Neural progenitor cell (in vitro differentiated cells): ENCODE data around the gene PRRT4. TPM values are rescaled to one million over a fixed set of nuclear protein-coding genes. Genes with fewer than 3 reads are reported as not detected.

Source experiments
- DNase-seq: peaks from one replicate; pipeline ENCODE4 v3.0.0-alpha.2; 2016; ENCODE audit warnings: low spot score
- H2AFZ ChIP-seq: fragments of 200-600 bp; sonication (generic); replicated peaks from 2 replicates; pipeline ENCODE4 v1.6.1; 2016; ENCODE audit warnings: antibody characterized with exemption
- H3F3A ChIP-seq: fragments of 200-600 bp; sonication (generic); 2 replicates; pipeline ENCODE4 v1.6.1; 2016; ENCODE audit warnings: antibody characterized with exemption, low read depth
- H3K27ac ChIP-seq: fragments of 200-600 bp; sonication (generic); 2 replicates; pipeline ENCODE4 v1.5.1; 2016; ENCODE audit warnings: mild to moderate bottlenecking
- H3K27me3 ChIP-seq: fragments of 200-600 bp; sonication (generic); 2 replicates; pipeline ENCODE4 v1.6.1; 2016; ENCODE audit warnings: mild to moderate bottlenecking, moderate library complexity
- H3K36me3 ChIP-seq: fragments of 200-600 bp; sonication (generic); 2 replicates; pipeline ENCODE4 v1.5.1; 2016
- H3K4me1 ChIP-seq: fragments of 200-600 bp; sonication (generic); 2 replicates; pipeline ENCODE4 v1.6.1; 2016; ENCODE audit warnings: mixed run types
- H3K4me2 ChIP-seq: fragments of 200-600 bp; sonication (generic); 2 replicates; pipeline ENCODE4 v1.6.1; 2016
- H3K4me3 ChIP-seq: fragments of 200-600 bp; sonication (generic); 2 replicates; pipeline ENCODE4 v1.5.1; 2016
- H3K79me2 ChIP-seq: fragments of 200-600 bp; sonication (generic); 2 replicates; pipeline ENCODE4 v1.6.1; 2016; ENCODE audit warnings: low read depth
- H3K9ac ChIP-seq: fragments of 200-600 bp; sonication (generic); 2 replicates; pipeline ENCODE4 v1.6.1; 2016
- H3K9me3 ChIP-seq: fragments of 200-600 bp; sonication (generic); 2 replicates; pipeline ENCODE4 v1.5.1; 2016; ENCODE audit warnings: low read depth
- H4K20me1 ChIP-seq: fragments of 200-600 bp; sonication (generic); 2 replicates; pipeline ENCODE4 v1.6.1; 2016; ENCODE audit warnings: low read depth
- H3K27ac Mint-ChIP-seq: 3 replicates; pipeline ENCODE4 v1.8.0; 2021; ENCODE audit warnings: mixed read lengths
- H3K27me3 Mint-ChIP-seq: 2 replicates; pipeline ENCODE4 v1.8.0; 2022; ENCODE audit warnings: low read depth, mild to moderate bottlenecking, inconsistent platforms, moderate library complexity, mixed read lengths; ENCODE audit not compliant: insufficient read depth
- H3K36me3 Mint-ChIP-seq: 3 replicates; pipeline ENCODE4 v1.8.0; 2021; ENCODE audit warnings: mixed read lengths
- H3K4me1 Mint-ChIP-seq: 3 replicates; pipeline ENCODE4 v1.8.0; 2021; ENCODE audit warnings: mixed read lengths
- H3K4me3 Mint-ChIP-seq: 3 replicates; pipeline ENCODE4 v1.8.0; 2021; ENCODE audit warnings: mild to moderate bottlenecking, moderate library complexity, mixed read lengths
- H3K9me3 Mint-ChIP-seq: 3 replicates; pipeline ENCODE4 v1.8.0; 2020; ENCODE audit warnings: mixed read lengths
- CTCF ChIP-seq: fragments of 200-600 bp; sonication (generic); IDR thresholded peaks from 2 replicates; pipeline ENCODE4 v1.5.1; 2017; ENCODE audit warnings: antibody characterized with exemption, mild to moderate bottlenecking
- EZH2 ChIP-seq: fragments of 200-600 bp; sonication (generic); IDR thresholded peaks from 2 replicates; pipeline ENCODE4 v1.6.1; 2017; ENCODE audit warnings: antibody characterized with exemption, mild to moderate bottlenecking, moderate library complexity
- EZH2phosphoT487 ChIP-seq: fragments of 200-600 bp; sonication (generic); IDR thresholded peaks from 2 replicates; pipeline ENCODE4 v1.6.1; 2017; ENCODE audit warnings: antibody characterized with exemption
- total RNA-seq: library from RNA; depleted of rRNA; stranded (reverse); fragments of >200 nt; gene quantifications from 2 replicates; pipeline ENCODE4 v1.2.3, GENCODE V29; 2015; ENCODE audit warnings: low replicate concordance

Gene PRRT4
- total RNA-seq, result 0.68 TPM in 1 of 2 replicates, not detected in the other

GRCh38 chr7:128361411-128362379 is at the start of gene PRRT4:
Gene PRRT4 (minus strand): TSS chr7:128361690.
- H2AFZ ChIP-seq, result peak within 1 kb of the TSS; percentile 94
- H3K4me1 ChIP-seq, result peaks cover 7% of the 10 kb centered on the region
- peak; percentile 82 for DNase-seq
- Mint-ChIP-seq H3K36me3 (peaks cover 2% of the 10 kb centered on the region), H3K27me3 (peaks cover 60% of the 10 kb centered on the region), H3K4me3 (peak within 1 kb of the TSS; percentile 91), H3K27ac (peak within 1 kb of the TSS; percentile 15), H3K4me1 (peaks cover 30% of the 10 kb centered on the region), H3K9me3 (no peaks in the 10 kb centered on the region)
- H3K4me3 ChIP-seq, result peak within 1 kb of the TSS; percentile 67
- peak within 1 kb of the TSS; percentile 97 for H3K4me2 ChIP-seq
- TF ChIP-seq EZH2 (peak; percentile 89), EZH2phosphoT487 (peak; percentile 80), CTCF (peak; percentile 23)
- no peak within 1 kb of the TSS for H3K9ac ChIP-seq
- H3K36me3 ChIP-seq, result no peaks in the 10 kb centered on the region
- peaks cover 95% of the 10 kb centered on the region for H3K27me3 ChIP-seq
- no peaks in the 10 kb centered on the region for H4K20me1 ChIP-seq
- H3F3A ChIP-seq, result peaks cover 13% of the 10 kb centered on the region
- no peaks in the 10 kb centered on the region for H3K9me3 ChIP-seq
- no peaks in the 10 kb centered on the region for H3K79me2 ChIP-seq
- H3K27ac ChIP-seq, result no peak within 1 kb of the TSS

- Histone ChIP-seq H3F3A (peaks cover 45% of the 10 kb centered on the region), H3K27me3 (peaks cover 95% of the 10 kb centered on the region), H2AFZ (peak overlapping the region; percentile 82), H3K36me3 (no peaks in the 10 kb centered on the region), H3K4me3 (peak overlapping the region; percentile 65), H3K79me2 (no peaks in the 10 kb centered on the region), H3K9ac (no peak overlapping the region), H3K4me1 (peaks cover 26% of the 10 kb centered on the region), H3K27ac (no peak overlapping the region), H4K20me1 (peaks cover 30% of the 10 kb centered on the region), H3K9me3 (no peaks in the 10 kb centered on the region), H3K4me2 (peak overlapping the region; percentile 85)
- Mint-ChIP-seq H3K36me3 (peaks cover 3% of the 10 kb centered on the region), H3K27me3 (peaks cover 30% of the 10 kb centered on the region), H3K9me3 (no peaks in the 10 kb centered on the region), H3K4me1 (peaks cover 32% of the 10 kb centered on the region), H3K27ac (no peak overlapping the region), H3K4me3 (peak overlapping the region; percentile 93)
- no peak for DNase-seq
- TF ChIP-seq EZH2 (peak; percentile 48), EZH2phosphoT487 (no peak)
Observed at GRCh38 chr7:128410451-128410753, 48.9 kb upstream of the PRRT4 start.

GRCh38 chr7:128409596-128410450 is 48.3 kb upstream of the PRRT4 start, which contains the start of gene IMPDH1:
Gene IMPDH1 (minus strand): TSS chr7:128409982. CDS start chr7:128409901, 81 bp downstream.
- peaks cover 30% of the 10 kb centered on the region for H4K20me1 ChIP-seq
- Mint-ChIP-seq H3K36me3 (peaks cover 3% of the 10 kb centered on the region), H3K27me3 (peaks cover 31% of the 10 kb centered on the region), H3K9me3 (no peaks in the 10 kb centered on the region), H3K27ac (peak within 1 kb of the TSS; percentile 53), H3K4me1 (peaks cover 34% of the 10 kb centered on the region), H3K4me3 (peak within 1 kb of the TSS; percentile 93)
- no peak within 1 kb of the TSS for H3K9ac ChIP-seq
- no peaks in the 10 kb centered on the region for H3K9me3 ChIP-seq
- H3K4me1 ChIP-seq, result peaks cover 30% of the 10 kb centered on the region
- DNase-seq, result peak; percentile 93
- H3K36me3 ChIP-seq, result no peaks in the 10 kb centered on the region
- H3K4me3 ChIP-seq, result peak within 1 kb of the TSS; percentile 65
- H3K4me2 ChIP-seq, result peak within 1 kb of the TSS; percentile 85
- TF ChIP-seq CTCF, result no peak
- peak; percentile 21 for TF ChIP-seq EZH2phosphoT487
- peaks cover 46% of the 10 kb centered on the region for H3F3A ChIP-seq
- H3K79me2 ChIP-seq, result no peaks in the 10 kb centered on the region
- peaks cover 95% of the 10 kb centered on the region for H3K27me3 ChIP-seq
- H2AFZ ChIP-seq, result peak within 1 kb of the TSS; percentile 82
- H3K27ac ChIP-seq, result no peak within 1 kb of the TSS
